ENCODE measurements around the gene GPR89A. TPM values are rescaled to one million over a fixed set of nuclear protein-coding genes. Genes with fewer than 3 reads are reported as not detected.
"Not testable (repeated sequence)": the region's sequence is repeated elsewhere in the genome, so short reads cannot be mapped to it uniquely, and the experiment has no call there.

Gene GPR89A
- total and polyA plus RNA-seq, 2 of the 8 experiments (the other 6 are each of a cell fraction or from before 2014, with no cell fraction given) = 26.8 to 46.6 TPM

GRCh38 chr1:145606840-145607239, 948 bp upstream of the GPR89A start:
- H3K4me3 ChIP-seq (ENCODE audit: extremely low read depth in 1 of 4, insufficient read depth in 2 of 4, low read depth in 3 of 4, low read length in 4 of 4); H2BK20ac ChIP-seq (ENCODE audit: low read length); H2BK15ac ChIP-seq (ENCODE audit: low read length); H3K18ac ChIP-seq (ENCODE audit: extremely low read depth, low read length); POLR2A ChIA-PET (ENCODE audit: partially characterized antibody); H3K4me1 ChIP-seq (replicated peaks in 1 of 4; ENCODE audit: control insufficient read depth in 3 of 4, insufficient read depth in 4 of 4, low read length in 3 of 4); FAIRE-seq; H3K14ac ChIP-seq (ENCODE audit: insufficient read length); DNase-seq (ENCODE audit: low read depth in 1 of 2, low spot score in 2 of 2); H3K36me3 ChIP-seq (ENCODE audit: control insufficient read depth in 2 of 4, insufficient read depth in 4 of 4, low read length in 3 of 4); H4K20me1 ChIP-seq (replicated peaks in 1 of 2; ENCODE audit: control insufficient read depth in 1 of 2, insufficient read depth in 2 of 2, low read length in 2 of 2); H3K56ac ChIP-seq (replicated peaks; ENCODE audit: insufficient read length, low read depth, low read length); H3K9me3 ChIP-seq (ENCODE audit: insufficient read depth in 2 of 2, low read depth in 1 of 2, low read length in 1 of 2); H3K23ac ChIP-seq (ENCODE audit: insufficient read length); H3K4ac ChIP-seq (replicated peaks; ENCODE audit: insufficient read length, low read depth, low read length); H3K27ac ChIP-seq (ENCODE audit: low read depth, low read length); H2BK120ac ChIP-seq (replicated peaks; ENCODE audit: low read depth, low read length); H2BK12ac ChIP-seq (ENCODE audit: low read depth, low read length); H2AFZ ChIP-seq (ENCODE audit: low read length); H2BK5ac ChIP-seq (ENCODE audit: low read depth, low read length); H3K9ac ChIP-seq (replicated peaks in 1 of 4; ENCODE audit: extremely low read depth in 1 of 4, low read depth in 3 of 4, low read length in 3 of 4); H4K91ac ChIP-seq (replicated peaks; ENCODE audit: insufficient read length, low read length); H3K23me2 ChIP-seq (ENCODE audit: low read depth, low read length); H3K4me2 ChIP-seq (ENCODE audit: insufficient read depth in 1 of 2, low read depth in 2 of 2, low read length in 2 of 2); H3K27me3 ChIP-seq (replicated peaks in 1 of 4; ENCODE audit: control insufficient read depth in 3 of 4, extremely low read depth in 1 of 4, insufficient read depth in 3 of 4, low read length in 3 of 4); H4K5ac ChIP-seq (ENCODE audit: insufficient read length, low read depth, low read length); H2AK5ac ChIP-seq (ENCODE audit: low read depth, low read length); H4K8ac ChIP-seq (ENCODE audit: extremely low read depth, insufficient read depth, low read length); CTCF ChIA-PET (ENCODE audit: partially characterized antibody); H3K79me1 ChIP-seq (ENCODE audit: low read depth, low read length): not testable (repeated sequence)
- 90% methylated on average over 3 of the region's 5 CpGs; no CpG with 5 or more reads in 1 of the 2 experiments for WGBS, 2 experiments (ENCODE audit: extremely low coverage in 1 of 2, insufficient coverage in 1 of 2, insufficient read length in 1 of 2, insufficient replicate concordance in 2 of 2, low coverage in 1 of 2, low lambda C conversion rate in 2 of 2, missing lambda C conversion rate in 1 of 2)
- H3K79me2 ChIP-seq (ENCODE audit: control insufficient read depth in 1 of 2, insufficient read depth in 2 of 2, low read length in 2 of 2) = peaks cover 0 to 11% of the 10 kb centered on the region in 2 experiments; a peak in 2 of 4 replicates

GRCh38 chr1:145607289-145607688, 499 bp upstream of the GPR89A start:
- H3K23ac ChIP-seq (ENCODE audit: insufficient read length); H3K9me3 ChIP-seq (ENCODE audit: insufficient read depth in 2 of 2, low read depth in 1 of 2, low read length in 1 of 2); H4K91ac ChIP-seq (replicated peaks; ENCODE audit: insufficient read length, low read length); H3K27me3 ChIP-seq (replicated peaks in 1 of 4; ENCODE audit: control insufficient read depth in 3 of 4, extremely low read depth in 1 of 4, insufficient read depth in 3 of 4, low read length in 3 of 4); H2BK20ac ChIP-seq (ENCODE audit: low read length); H3K18ac ChIP-seq (ENCODE audit: extremely low read depth, low read length); H2AK5ac ChIP-seq (ENCODE audit: low read depth, low read length); H3K27ac ChIP-seq (ENCODE audit: low read depth, low read length); H3K14ac ChIP-seq (ENCODE audit: insufficient read length); H4K8ac ChIP-seq (ENCODE audit: extremely low read depth, insufficient read depth, low read length); H3K56ac ChIP-seq (replicated peaks; ENCODE audit: insufficient read length, low read depth, low read length); H2BK15ac ChIP-seq (ENCODE audit: low read length); DNase-seq (ENCODE audit: low read depth in 1 of 2, low spot score in 2 of 2); H3K36me3 ChIP-seq (ENCODE audit: control insufficient read depth in 2 of 4, insufficient read depth in 4 of 4, low read length in 3 of 4); FAIRE-seq; H2BK5ac ChIP-seq (ENCODE audit: low read depth, low read length); H4K5ac ChIP-seq (ENCODE audit: insufficient read length, low read depth, low read length); H3K4me3 ChIP-seq (ENCODE audit: extremely low read depth in 1 of 4, insufficient read depth in 2 of 4, low read depth in 3 of 4, low read length in 4 of 4); POLR2A ChIA-PET (ENCODE audit: partially characterized antibody); H2AFZ ChIP-seq (ENCODE audit: low read length); H2BK12ac ChIP-seq (ENCODE audit: low read depth, low read length); H3K4me2 ChIP-seq (ENCODE audit: insufficient read depth in 1 of 2, low read depth in 2 of 2, low read length in 2 of 2); H3K9ac ChIP-seq (replicated peaks in 1 of 4; ENCODE audit: extremely low read depth in 1 of 4, low read depth in 3 of 4, low read length in 3 of 4); H3K79me1 ChIP-seq (ENCODE audit: low read depth, low read length); H3K4ac ChIP-seq (replicated peaks; ENCODE audit: insufficient read length, low read depth, low read length); H3K4me1 ChIP-seq (replicated peaks in 1 of 4; ENCODE audit: control insufficient read depth in 3 of 4, insufficient read depth in 4 of 4, low read length in 3 of 4); H4K20me1 ChIP-seq (replicated peaks in 1 of 2; ENCODE audit: control insufficient read depth in 1 of 2, insufficient read depth in 2 of 2, low read length in 2 of 2); H3K23me2 ChIP-seq (ENCODE audit: low read depth, low read length); CTCF ChIA-PET (ENCODE audit: partially characterized antibody); H2BK120ac ChIP-seq (replicated peaks; ENCODE audit: low read depth, low read length): not testable (repeated sequence)
- peaks cover 0 to 11% of the 10 kb centered on the region in 2 experiments; a peak in 2 of 4 replicates for H3K79me2 ChIP-seq (ENCODE audit: control insufficient read depth in 1 of 2, insufficient read depth in 2 of 2, low read length in 2 of 2)
- WGBS, 2 experiments (ENCODE audit: extremely low coverage in 1 of 2, insufficient coverage in 1 of 2, insufficient read length in 1 of 2, insufficient replicate concordance in 2 of 2, low coverage in 1 of 2, low lambda C conversion rate in 2 of 2, missing lambda C conversion rate in 1 of 2) = 100% methylated on average over 3 of the region's 11 CpGs; no CpG with 5 or more reads in 1 of the 2 experiments

Data from H1 (cell line).